Caki2 (cell line): Measurements from ENCODE around the gene TMEM131L. TPM values are rescaled to one million over a fixed set of nuclear protein-coding genes. Genes with fewer than 3 reads are reported as not detected.
"Not testable (repeated sequence)": the region's sequence is repeated elsewhere in the genome, so short reads cannot be mapped to it uniquely, and the experiment has no call there.

Experiments
- DNase-seq: peaks from one replicate; pipeline ENCODE4 v3.0.0-alpha.2; 2015; ENCODE audit warnings: low read depth
- in situ Hi-C: cut with HindIII; loops from 2 replicates; pipeline ENCODE4 v1.10.0; 2016; ENCODE audit warnings: low sequenced_read_pairs, low pct_unique_long_range_greater_than_20kb, mixed read lengths
- total RNA-seq: library from RNA; depleted of rRNA; stranded (reverse); fragments of >200 nt; shearing (Covaris generic); gene quantifications from 2 replicates; pipeline ENCODE4 v1.2.3, GENCODE V29; 2014; ENCODE audit warnings: low replicate concordance

Gene TMEM131L
- total RNA-seq, 1 experiment from 2014 or later: 6.0 TPM

DNA sequence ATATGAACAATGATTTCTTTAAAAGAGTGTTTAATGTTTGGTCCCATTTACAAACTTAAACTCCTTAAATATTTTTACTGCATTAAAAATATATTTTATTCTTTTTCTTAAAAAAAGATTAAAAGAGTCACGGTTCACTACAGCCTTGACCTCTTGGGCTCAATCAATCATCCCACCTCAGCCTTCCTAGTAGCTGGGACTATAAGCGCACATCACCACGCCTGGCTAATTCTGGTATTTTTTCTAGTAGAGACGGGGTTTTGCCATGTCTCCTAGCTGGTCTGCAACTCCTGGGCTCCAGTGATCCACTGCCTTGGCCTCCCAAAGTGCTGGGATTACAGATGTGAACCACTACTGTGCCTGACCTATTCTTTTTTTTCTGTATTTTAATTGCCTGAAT is 113.2 kb downstream of the TMEM131L start:
- in situ Hi-C loops: no loop called here
- DNase-seq: peak; percentile 5

DNA sequence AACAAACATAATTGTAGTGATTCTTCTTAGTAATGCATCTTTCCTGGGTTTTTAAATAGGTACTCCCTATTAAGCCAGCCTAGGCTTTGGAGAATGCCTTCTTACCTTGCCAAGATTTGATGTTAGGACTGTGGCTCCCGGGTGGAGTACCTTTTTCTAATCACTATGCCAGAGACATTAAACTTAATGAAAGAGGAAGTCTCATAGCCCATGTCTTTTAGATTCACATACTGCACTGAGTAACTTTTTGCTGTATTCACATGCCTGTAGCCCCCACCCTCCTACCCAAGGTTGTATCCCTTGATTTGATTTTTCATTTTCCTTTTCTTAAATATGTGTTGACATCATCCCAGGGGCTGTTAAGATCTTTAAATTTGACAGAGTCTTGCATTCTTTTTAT is 113.7 kb downstream of the TMEM131L start:
- in situ Hi-C loops: no loop called here

DNA sequence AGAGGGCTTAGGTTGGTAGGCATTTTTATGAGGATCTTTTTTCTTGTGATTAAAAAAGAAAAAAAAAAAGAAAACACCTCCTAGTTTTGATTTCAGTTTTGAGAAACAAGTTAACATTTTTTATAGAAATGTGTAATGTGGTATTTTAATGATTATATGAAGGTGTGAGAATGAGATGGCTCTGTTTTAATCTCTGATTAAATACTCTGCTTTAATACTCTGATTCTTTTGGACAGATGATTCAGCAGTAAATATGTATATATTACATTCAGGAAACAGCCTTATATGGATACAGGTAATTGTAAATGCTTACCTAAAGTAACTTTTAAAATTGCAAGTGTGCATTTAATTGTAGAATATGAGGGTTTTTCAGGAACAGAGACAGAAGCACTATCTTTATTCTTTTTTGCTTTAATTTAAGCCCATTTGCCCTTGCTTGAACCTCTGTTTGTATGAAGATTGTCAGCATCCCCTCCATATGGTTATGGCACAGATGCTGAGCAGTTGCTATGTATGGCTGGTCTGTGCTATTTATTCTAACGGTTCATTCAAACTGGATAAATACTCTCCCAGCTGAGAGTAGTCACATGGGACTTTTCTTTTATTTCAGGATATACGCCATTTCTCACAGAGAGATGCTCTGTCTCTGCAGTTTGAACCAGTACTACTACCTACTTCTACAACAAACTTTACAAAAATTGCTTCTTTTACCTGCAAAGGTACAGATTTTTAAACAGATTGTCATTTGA is 117.0 kb downstream of the TMEM131L start:
- no peak for DNase-seq
- in situ Hi-C loops: no loop called here

More for the DNA sequence above, 113.7 kb downstream of the TMEM131L start:
- DNase-seq: no peak

DNA sequence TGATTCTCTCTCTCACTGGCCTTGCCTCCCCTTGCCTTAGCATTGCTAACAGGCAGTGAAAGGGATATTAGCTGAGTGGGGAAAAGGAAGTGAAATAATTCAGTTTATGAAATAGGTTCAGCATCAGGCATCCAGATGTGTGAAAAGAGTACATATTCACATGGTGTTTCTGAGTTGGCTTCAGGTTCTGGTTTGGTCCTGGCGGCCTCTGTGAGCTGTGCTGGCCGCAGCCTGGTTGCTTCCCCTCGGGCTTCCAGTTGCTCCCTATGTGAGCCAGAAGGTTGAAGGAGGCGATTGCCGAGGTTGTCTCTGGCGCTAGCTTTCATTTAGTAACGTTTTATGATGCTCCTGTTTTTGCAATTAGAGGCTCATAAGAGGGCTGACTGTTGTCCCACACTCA is 118.9 kb downstream of the TMEM131L start:
- in situ Hi-C loops: no loop called here
- no peak for DNase-seq

DNA sequence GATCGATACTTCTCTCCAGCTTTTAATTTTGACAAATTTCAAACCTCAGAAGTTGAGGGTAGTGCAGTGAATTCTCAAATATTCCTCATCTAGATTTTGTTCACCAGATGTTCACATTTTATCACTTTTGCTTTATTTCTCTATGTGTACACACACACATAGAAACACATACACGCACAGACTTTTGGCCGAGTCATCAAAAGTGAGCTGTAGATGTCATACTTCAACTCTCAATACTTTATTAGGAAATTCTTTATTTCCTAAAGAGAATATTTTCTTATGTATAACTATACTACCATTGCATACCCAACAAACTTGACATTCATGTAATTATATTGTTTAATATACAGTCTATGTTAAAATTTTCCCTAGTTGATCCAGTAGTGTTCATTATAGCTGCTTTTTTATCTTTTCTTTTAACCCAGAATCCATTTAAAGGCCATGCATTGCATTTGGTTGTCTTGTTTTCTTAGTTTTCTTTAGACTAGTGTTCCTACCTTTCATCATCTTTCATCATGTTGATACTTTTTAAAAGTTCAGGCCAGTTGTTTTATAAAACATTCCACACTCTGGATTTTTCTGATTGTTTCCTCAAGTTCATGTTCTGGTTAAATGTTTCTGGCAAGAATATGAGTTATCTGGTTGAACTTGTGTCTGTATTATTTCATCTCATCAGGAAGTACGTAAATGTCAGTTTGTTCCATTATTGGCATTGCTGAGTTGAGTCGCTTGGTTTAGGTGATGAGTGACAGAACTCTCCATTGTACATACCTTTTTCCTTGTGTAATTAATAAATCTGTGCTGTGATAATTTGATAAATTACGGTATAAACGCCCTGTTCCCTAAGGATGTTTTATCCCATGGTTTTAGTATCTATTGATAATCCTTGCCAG is 123.8 kb downstream of the TMEM131L start:
- in situ Hi-C loops: no loop called here
- no peak for DNase-seq

DNA sequence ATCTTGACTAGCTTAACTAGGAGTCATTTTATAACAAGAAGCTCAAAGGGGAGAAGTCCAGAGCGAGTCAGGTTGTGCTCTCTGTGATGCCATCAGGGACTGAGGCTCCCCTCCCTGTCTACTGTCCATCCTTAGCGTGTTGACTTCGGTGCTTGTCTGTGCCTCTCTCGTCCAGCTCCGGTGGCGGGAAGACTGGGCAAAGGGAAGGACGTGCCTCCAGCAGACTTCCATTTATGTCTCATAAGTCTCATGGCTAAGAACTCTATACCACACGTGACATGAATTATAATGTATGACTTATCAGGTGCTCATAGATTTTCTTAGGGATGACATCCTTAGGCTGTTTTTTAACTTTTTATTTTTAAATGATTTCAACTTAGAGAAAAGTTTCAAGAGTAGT is 125.3 kb downstream of the TMEM131L start:
- DNase-seq: no peak
- in situ Hi-C loops: no loop called here

DNA sequence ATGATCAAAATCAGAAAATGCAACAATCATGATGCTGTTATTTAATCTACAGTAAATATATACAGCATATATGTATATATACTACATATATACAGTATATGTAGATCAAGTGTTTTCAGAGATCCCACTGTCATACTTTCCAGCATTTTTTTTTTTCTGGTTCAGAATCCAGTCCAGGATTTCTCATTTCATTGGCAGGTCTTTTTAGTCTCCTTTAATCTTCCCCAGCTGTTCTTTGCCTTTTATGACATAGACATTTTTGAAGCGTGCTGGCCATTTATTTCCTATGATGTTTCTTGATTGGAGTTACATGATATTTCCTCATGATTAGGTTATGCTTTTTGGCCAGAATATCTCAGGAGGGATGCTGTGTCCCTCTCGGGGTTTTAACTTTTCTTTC is 125.9 kb downstream of the TMEM131L start:
- DNase-seq: no peak
- in situ Hi-C loops: no loop called here

DNA sequence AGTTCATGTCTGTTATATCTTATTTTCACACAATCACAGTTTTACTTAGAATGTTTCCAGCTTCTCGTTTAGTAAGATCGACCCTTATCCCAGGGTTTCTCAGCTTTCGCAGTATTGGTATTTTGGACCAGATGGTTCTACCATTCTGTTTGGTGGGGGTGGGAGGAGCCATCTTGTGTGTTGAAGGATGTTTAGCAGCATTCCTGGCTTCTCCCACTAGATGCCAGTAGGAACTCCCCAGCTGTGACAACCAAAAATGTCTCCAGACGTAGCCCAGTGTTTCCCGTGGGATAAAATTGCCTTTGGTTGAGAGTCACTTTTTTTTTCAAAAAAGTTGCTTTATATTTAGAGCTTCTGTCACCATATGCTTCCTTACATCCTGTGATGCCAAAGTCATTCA is 127.0 kb downstream of the TMEM131L start:
- no peak for DNase-seq
- in situ Hi-C loops: no loop called here

DNA sequence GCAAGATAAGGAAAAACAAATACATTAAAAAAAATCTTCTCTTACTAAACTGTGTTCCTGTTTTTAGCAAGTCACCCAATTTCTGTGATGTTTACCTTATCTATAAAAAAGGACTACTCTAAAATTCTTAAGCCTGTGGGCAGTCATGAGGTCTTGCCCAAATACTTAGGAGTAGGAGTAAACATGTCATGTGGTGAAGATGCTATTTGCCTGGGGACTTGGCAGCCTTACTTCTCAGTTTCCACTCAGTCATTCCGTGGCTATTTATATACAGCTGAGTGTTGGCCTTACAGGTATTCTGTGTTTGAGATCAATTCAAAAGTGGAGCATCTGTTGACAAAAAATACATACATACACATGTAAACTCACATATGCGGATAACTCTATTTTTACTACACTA is 128.1 kb downstream of the TMEM131L start:
- in situ Hi-C loops: no loop called here
- DNase-seq: no peak

DNA sequence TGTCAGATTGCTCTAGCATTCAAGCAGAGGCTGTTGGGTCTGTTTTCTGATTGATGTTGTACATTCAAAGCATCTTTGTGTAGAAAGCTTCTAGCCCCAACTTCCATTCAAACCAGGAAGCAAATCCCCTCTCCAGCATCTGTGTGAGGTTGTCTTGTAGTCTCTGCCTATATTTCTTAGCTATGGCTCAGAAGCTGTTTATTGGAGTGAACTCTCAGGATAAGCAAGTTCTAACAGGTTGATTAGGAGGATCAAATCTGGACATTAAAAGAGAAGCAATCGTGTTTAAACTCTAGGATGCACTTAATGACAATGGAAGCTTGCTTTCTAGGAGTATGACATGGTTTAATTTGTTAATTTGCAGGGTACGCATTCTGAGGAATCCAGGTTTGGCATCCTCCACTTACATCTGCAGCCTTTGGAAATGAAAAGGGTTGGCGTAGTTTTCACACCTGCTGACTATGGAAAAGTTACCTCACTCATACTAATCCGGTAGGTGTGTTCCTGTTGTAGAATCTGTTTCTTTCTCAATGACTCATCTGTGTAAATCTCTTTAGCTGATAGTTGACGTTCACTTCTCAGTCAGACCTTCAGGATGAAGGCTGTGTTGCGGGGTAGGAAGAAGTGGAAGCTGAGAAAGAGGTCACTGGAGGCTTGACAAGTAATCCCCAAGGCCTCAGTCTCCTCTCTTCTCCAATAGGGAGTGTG is 129.9 kb downstream of the TMEM131L start:
- in situ Hi-C loops: no loop called here
- no peak for DNase-seq

DNA sequence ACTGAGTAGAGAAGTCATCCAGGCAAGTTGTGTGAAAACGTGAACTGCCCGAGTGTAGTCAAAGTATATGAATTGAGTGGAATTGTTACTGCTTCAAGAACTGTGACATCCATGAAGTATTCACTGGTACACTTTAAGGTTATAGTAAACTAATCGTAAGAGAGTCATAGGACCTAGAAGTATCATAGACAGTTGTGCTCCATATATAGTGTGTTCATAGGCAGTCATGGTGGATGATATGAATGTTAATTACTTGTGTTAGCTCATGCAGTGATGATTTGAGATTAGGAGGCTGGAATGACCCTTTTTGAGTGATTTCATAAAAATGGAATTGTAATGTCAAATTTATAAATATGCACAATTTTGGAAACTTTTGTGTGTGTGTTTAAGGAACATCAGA is 136.6 kb downstream of the TMEM131L start:
- DNase-seq: no peak
- in situ Hi-C loops: no loop called here

DNA sequence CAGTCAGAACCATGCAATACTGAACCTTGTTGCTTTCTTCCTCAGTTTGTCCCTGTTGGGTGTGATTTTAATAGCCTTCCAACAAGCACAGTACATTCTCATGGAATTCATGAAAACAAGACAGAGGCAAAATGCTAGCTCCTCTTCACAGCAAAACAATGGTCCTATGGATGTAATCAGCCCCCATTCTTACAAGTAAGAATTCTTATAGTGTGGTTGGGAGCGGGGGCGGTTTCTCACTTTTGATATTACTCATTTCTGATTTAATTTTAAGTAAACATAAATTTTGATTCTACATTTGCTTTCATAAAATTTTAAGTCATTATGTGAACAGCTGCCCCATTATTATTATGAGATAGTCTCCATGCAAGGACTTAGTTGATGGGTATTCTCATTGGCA is 137.1 kb downstream of the TMEM131L start:
- in situ Hi-C loops: no loop called here
- DNase-seq: no peak

DNA sequence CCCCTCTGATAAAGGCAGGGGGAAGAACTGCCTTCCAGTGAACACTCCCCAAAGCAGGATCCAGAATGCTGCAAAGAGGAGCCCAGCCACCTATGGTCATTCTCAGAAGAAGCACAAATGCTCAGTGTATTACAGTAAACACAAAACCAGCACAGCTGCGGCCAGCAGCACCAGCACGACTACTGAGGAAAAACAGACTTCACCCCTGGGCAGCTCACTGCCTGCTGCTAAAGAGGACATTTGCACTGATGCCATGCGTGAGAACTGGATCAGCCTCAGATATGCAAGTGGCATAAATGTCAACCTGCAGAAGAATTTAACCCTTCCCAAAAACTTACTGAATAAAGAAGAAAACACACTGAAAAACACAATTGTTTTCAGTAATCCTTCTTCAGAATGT is 137.7 kb downstream of the TMEM131L start:
- in situ Hi-C loops: no loop called here
- no peak for DNase-seq

DNA sequence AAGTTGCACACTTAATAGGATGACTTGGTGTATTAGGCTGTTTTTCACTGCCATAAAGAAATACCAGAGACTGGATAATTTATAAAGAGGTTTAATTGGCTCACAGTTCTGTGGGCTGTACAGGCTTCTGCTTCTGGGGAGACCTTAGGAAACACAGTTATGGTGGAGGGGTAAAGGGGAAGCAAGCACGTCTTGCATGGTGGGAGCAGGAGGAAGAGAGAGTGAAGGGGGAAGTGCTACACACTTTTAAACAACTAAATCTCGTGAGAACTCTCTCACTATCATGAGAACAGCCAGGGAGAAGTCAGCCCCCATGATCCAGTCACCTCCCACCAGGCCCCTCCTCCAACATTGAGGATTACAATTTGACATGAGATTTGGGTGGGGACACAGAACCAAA is 142.9 kb downstream of the TMEM131L start:
- in situ Hi-C loops, DNase-seq: not testable (repeated sequence)

DNA sequence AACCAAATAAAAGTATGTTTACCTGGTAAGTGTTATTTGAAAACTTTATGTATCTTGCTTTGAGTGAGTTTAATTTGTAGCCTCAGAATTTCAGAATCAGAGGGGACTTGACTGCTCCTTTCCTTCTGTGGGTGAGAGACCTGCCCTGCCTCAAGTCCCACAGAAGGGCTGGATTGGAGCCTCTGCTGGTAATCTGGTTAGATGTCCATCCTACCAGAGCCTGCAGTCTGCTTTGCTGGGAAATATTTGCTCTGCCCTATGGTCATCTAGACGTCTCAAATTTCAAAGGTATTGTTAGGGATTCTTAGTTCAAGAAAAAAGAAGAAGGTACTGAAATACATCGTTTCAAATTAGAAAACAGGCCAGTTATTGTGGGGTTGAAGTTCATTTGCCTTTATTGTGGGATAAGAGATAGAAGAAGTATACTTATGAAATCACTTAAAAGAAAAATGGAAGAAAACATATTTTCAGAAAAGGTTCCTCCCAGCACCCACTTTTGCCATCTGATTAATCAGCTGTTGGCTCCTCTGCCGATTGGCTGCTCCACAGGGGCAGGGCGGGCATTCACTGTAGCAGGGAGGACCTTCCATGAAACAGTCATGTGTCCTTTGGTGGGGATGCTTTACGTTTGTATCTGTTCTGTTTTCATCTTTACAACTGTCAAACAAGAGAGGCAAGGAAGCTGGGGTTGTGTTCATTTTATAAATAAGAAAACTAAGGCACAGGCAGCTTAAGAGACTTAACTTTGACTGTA is 144.6 kb downstream of the TMEM131L start:
- in situ Hi-C loops: no loop called here
- no peak for DNase-seq

DNA sequence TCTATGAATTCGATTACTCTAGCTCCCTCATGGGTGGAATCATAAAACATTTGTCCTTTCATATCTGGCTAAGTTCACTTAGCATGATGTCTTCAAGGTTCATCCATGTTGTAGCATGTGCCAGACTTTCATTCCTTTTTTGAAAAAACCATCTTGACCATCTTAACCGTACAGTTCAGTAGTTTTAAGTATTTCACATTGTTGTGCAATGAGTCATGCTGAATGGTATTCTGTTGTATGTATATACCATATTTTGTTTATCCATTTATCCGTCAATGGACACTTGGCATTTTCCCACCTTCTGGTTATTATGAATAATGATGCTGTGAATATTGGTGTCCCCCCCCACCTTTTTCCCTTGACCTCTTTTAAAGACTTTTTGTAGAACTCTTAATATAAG is 145.5 kb downstream of the TMEM131L start:
- DNase-seq: no peak
- in situ Hi-C loops: no loop called here

DNA sequence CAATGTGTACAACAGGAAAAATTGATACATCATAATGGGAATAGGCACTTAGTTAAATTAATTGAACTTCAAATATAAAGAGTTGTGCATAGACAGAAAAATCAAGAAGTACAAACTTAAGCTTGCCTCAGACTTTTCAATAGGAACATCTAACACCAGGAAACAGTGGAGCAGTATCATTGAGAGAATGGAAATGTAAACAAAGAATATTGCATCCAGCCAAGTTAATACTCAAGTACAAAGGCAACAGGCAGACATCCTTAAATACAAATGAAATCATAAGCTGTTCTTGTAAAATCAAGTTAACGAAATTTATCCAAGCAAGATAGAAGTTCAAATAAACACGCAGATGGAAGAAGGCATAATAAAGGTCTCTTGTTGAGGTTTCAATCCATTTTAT is 146.7 kb downstream of the TMEM131L start:
- no peak for DNase-seq
- in situ Hi-C loops: no loop called here

DNA sequence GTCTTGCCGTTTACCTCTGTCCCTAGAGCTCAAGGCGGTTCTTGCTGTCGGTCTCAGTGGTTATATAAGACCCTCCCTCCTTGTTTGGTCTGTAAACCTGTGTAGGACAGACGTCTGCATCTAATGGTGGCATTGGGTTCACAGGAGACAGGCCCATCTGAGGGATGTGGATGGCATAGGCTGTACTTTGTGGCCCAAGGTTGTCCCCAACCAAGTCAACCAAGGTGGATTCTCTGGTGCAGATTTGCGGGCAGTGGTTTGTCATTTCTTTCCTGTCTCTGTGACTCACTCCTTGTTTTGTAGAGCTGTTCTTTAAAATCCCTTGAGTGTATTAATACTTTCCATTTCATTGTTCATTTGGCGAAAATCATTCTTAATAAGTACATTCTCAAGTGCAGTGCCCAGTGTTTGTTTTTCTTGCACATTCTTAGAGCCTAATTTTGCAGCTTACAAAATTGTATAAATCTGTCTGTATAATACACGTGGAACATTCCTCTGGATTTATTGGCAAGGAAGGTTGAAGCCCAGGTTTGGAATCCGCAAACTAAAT is 149.9 kb downstream of the TMEM131L start:
- in situ Hi-C loops: no loop called here
- DNase-seq: no peak
